GM19438 (cell line): Measurements from ENCODE around the gene SCMH1.

Source experiments
- ATAC-seq: cut with Tn5 transposase; IDR thresholded peaks from one replicate; pipeline ENCODE4 v1.9.1; 2021; ENCODE audit warnings: low read depth; ENCODE audit not compliant: unreplicated experiment

SCMH1 gene

DNA sequence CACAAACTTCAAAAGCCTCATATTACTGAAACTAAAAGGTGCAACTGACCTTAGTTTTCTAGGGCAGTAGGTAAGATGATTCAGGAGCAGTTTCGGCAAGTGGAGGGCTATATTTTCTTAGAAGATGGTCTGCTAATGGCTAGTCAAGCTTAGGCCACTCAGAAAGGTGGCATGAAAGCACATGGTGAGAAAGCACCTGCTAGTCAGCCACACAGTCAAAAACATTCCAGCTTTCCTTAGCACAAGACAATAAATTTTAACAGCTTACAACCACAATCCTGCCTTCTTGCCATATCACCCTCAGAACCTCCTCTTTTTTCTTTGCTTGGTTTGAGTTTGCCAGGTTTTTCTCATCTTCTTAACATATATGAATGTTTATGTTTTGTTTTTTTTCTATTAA is 139.5 kb downstream of the SCMH1 start:
- ATAC-seq = no peak

- no peak for ATAC-seq
Measured at GRCh38 chr1:41101950-41102607, 140.0 kb downstream of the SCMH1 start.

GRCh38 chr1:41101076-41101475 is 141.0 kb downstream of the SCMH1 start:
- ATAC-seq = no peak

DNA sequence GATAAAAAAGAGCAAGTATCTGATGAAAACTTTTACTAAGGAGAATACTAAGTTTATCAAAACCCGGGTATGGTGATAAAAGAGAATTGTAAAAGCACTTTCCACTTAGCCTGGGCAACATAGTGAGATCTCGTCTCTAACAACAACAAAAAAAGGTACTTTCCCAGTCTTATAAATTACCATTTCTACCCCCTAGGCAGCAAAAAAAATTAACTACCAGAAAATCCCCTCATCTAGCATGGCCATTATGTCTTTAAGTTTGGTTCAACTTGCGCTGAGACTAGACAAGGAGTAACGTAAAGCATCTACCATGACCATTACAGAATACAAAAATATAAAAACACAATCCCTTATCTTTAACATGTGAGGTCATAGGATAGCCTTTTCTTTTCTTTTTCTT is 141.9 kb downstream of the SCMH1 start:
- no peak for ATAC-seq

DNA sequence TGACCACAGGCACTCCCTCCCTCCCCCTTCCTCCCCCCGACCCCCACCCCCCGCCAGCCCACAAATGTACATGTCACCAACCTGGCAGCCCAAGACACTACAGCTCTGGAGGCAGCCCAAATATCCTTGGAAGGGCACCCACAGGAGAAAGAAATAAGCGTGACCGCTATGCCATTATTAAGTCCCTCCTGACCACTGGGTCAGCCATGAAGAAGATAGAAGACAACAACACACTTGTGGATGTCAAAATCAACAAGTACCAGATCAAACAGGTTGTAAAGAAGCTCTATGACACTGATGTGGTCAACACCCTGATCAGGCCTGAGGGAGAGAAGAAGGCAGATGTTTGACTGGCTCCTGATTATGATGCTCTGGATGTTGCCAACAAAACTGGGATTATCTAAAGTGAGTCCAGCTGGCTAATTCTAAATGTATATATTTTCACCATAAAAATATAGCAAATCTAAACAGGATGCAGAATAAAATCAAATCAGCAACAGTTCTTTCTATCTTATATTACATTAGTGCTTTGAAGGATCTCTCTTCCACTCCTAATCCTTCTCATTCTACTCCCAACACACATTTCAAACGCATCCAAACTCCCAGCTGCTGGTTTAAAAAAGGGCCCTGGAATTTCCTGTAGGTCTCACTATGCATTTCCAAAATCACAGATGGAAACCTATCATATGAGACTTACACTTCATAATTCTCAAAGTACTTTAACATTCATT is 143.2 kb downstream of the SCMH1 start:
- ATAC-seq = no peak

GRCh38 chr1:41097105-41097504 is 145.0 kb downstream of the SCMH1 start:
- ATAC-seq = no peak

GRCh38 chr1:41093826-41094225 is 148.3 kb downstream of the SCMH1 start:
- no peak for ATAC-seq

GRCh38 chr1:41086921-41087320 is 155.2 kb downstream of the SCMH1 start:
- ATAC-seq = no peak

DNA sequence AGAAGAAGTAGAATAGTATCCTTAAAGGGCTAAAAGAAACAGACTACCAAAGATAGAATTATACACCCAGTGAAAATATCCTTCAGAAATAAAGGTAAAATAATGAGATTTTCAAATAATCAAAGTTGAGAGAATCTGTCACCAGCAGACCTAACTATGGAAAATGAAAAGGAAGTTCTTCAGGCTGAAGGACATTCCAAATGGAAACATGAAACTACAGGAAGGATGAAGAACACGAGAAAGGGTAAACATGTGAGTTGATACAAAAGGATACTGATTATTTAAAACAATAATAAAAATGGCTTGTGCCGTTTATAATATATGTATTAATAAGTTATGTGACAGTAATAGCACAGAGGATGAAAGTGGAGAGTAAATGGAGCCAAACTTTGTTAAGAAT is 163.5 kb downstream of the SCMH1 start:
- no peak for ATAC-seq

GRCh38 chr1:41078193-41078592 is 163.9 kb downstream of the SCMH1 start:
- ATAC-seq = no peak

DNA sequence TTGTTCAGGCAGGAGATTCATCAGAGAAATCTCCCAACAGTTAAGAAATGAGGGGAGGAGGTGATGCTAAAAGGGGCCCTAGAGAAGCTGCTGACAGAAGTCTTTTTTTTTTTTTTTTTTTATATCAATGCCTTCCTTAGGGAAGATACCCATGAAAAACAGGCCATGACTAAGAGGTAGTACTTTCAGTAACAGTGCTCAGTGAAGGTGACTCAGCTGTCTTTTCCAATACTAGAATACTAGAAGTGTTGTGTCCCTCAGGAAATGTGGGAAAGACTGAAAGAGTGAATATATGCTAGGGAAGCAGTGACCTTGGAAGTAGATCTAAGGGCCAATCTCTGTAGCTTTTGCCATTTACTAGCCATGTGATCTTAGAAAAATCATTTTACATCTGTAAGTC is 168.1 kb downstream of the SCMH1 start:
- ATAC-seq = no peak

DNA sequence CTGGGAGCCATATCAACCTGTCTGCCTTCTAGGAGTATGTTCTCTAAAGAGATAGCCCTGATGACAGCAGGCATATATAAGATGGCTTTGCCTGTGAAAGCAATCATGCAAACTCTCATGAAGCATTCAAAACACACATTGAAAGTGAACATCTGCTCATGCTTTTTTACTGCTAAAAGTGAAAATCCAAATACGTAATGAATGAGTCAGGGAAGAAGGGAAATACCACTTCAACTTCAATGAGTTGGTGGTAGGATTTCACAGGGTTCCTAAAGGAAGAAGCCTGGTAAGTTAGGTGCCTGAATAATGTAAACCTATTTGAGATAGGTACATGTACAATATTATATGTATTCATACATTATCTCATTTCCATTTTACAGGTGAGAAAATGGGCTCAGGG is 170.1 kb downstream of the SCMH1 start:
- no peak for ATAC-seq

DNA sequence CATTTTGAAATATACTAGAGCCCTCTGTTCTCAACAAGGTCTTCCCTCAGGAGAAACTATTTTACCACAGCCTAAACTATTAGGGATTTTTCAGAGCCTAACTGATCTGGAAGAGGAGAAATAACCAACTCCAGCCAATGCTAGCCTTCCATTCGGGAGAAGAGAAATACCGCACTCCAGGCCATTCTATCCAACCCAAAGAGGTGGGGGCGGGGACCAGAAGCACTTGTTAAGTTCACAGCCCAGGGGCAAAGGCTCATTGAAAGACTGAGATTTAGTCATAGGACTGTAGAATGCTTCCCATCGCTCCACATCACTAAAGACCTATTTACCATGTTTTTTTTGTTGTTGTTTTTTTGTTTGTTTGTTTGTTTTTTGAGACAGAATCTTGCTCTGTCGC is 185.2 kb downstream of the SCMH1 start:
- no peak for ATAC-seq

DNA sequence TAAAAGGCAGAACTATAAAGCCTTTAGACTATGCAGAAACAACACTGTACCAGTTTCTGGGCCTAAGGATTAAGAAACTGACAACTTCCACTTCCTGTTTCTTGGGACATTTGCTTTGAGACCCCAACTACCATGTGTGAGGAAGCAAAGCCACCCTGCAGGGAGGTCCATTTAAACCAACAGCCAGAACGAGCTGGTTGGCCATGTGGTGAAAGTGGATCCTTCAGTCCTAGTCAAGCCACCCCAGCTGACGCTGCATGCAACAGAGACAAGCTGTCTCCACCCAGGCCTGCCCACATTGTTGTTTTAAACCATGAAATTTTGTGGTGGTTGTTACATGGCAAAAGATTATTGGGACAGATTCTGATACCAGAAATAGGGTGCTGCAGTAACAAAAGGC is 188.8 kb downstream of the SCMH1 start:
- ATAC-seq = no peak

DNA sequence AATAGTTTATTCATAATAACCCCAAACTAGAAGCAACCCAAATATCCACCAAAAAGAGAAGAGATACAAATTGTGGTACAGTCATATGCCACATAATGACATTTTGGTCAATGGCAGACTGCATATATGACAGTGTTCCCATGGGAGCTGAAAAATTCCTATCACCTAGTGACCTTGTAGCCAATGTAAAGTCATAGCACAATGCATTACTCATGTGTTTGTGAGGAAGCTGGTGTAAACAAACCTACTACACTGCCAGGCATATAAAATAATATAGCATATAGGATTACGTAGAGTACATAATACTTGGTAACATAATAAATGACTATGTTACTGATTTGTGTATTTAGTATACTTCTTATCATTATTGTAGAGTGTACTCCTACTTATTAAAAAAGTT is 191.1 kb downstream of the SCMH1 start:
- ATAC-seq = no peak

DNA sequence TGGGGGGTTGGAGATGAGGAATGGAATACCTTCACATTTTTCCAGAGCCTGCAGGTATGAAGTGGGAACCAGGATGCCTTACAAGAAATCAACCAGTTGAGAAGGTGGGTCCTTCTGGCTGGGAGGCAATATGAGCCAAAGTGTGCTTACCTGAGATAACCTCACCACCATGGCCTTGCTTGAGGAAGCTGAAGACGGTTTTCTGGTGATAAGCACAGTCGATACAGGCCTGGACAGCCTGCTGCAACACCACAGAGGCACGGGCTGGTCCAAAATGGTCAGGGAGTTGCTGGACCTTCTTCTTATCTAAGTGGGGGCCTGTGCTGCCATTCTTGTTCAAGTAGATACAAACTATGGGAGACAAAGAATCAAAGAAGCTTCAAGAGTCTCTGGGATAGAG is 193.6 kb downstream of the SCMH1 start:
- ATAC-seq = no peak

DNA sequence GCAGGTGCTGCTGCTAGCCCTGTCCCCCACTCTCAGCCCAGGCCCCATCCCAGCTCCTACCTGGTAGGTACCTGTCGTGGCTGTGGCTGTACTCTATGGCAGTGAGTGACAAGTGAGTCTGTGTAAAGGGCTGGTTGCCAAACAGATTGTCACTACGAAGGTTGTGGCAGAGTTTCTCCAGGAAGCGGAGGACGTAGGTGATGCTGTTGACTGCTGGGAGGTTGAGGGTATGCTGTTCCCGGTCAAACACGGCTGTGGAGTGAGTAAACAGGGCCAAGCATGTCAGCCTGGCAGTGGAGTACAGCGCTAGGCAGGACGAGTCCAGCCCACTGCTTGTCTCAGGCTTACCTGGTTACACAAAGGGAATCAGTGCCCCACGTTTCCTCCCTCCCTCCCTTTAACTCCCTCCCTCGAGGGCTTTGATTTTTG is 195.7 kb downstream of the SCMH1 start:
- ATAC-seq = no peak

- ATAC-seq = no peak
Measured at GRCh38 chr1:41045740-41046139, 196.4 kb downstream of the SCMH1 start.

DNA sequence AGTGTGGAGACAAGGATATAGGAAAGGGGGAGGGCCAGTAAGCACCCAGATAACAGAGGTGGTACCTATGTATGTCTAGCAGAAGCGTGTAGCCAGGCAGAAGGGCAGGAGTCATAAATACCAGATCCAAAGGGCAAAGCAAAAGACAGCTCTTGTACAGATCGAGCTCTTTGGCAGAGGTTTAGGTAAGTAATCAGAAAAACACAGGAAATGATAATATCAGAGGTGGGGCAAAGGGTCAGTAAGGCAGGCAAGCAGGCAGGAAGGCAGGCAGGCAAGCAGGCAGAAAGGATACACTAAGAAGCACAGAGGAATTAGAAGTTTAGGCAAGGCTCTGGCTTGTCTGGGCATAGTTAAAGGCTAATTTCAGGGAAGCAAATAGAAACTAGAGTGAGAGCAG is 197.9 kb downstream of the SCMH1 start:
- ATAC-seq = no peak

DNA sequence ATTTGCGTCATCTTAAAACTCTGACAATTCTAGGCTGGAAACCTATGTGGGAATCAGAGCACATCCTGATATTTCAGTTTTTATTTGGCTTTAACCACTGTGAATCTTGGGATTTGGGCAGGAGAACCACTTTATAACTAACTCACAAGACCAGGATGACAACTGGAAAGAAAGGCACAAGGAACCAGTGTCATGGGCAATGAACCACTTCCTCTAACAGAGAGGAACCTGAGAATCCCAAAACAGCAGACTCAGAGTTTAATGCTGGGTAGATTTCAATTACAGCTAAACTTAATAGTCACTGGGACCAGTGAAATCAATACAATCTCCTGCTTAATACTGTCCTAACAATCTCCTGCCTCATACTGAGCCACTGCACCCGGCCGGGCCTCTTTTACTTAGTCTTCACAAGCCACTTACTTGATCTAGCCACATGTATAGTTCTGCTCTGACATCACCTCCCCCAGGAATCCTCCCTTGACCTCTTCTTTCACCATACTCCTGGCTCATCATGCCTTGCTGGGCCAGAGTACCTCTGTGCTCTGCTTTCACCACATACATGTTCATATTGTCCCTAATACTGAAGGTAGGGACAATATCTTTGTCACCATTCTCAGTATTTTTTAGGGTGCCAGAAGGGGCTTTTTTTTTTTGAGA is 200.4 kb downstream of the SCMH1 start:
- no peak for ATAC-seq

- no peak for ATAC-seq
Measured at GRCh38 chr1:41038110-41038509, 204.0 kb downstream of the SCMH1 start.
